Breast epithelium (tissue), 4 donors: ENCODE measurements around the gene PWWP2B. TPM values are rescaled to one million over a fixed set of nuclear protein-coding genes. Genes with fewer than 3 reads are reported as not detected.
A peak's percentile ranks its signal among the peaks of the same experiment; 100 is the strongest.

Source experiments
- DNase-seq, 2 donors: peaks; one replicate each; pipeline ENCODE4 v3.0.0-alpha.2; 2019; ENCODE audit warnings: low spot score in 2 of 2
- H3K27ac ChIP-seq, 2 donors: fragments of 200-600 bp; sonication (generic) in 1 of 2; one replicate each; pipeline ENCODE4 v1.5.1; 2016 to 2019; ENCODE audit warnings: mild to moderate bottlenecking in 1 of 2
- H3K27me3 ChIP-seq, 2 donors: fragments of 200-600 bp; sonication (generic) in 1 of 2; one replicate each; pipeline versions ENCODE4 v1.5.1 to v1.6.0; 2017 to 2019; ENCODE audit warnings: control low read depth in 1 of 2, mild to moderate bottlenecking in 1 of 2
- H3K36me3 ChIP-seq: fragments of 200-600 bp; one replicate; pipeline ENCODE4 v1.5.1; 2019
- H3K4me1 ChIP-seq, 2 donors: fragments of 200-600 bp; sonication (generic); one replicate each; pipeline ENCODE4 v1.5.1; 2016 to 2019; ENCODE audit warnings: control low read depth in 1 of 2
- H3K4me3 ChIP-seq, 3 donors: fragments of 200-600 bp; sonication (generic); 1 replicate in 2 of 3; 2 replicates in 1 of 3; pipeline ENCODE4 v1.5.1; 2016 to 2019; ENCODE audit warnings: mild to moderate bottlenecking in 3 of 3, moderate library complexity in 2 of 3
- H3K9me3 ChIP-seq, 2 donors: fragments of 200-600 bp; sonication (generic) in 1 of 2; one replicate each; pipeline ENCODE4 v1.5.1; 2016 to 2019; ENCODE audit warnings: control low read depth in 1 of 2
- CTCF ChIP-seq, 3 donors: fragments of 450-650 bp; IDR thresholded peaks; one replicate each; pipeline ENCODE4 v1.5.1; 2016 to 2017; ENCODE audit warnings: antibody characterized with exemption in 3 of 3, mild to moderate bottlenecking in 3 of 3, moderate library complexity in 3 of 3
- POLR2A ChIP-seq: fragments of 450-650 bp; IDR thresholded peaks from one replicate; pipeline ENCODE4 v1.6.1; 2016; ENCODE audit warnings: antibody characterized with exemption, mild to moderate bottlenecking, moderate library complexity
- POLR2AphosphoS5 ChIP-seq, 3 donors: sonication (generic); formaldehyde crosslinking; IDR thresholded peaks; one replicate each; pipeline ENCODE4 v1.6.1; 2017; ENCODE audit warnings: antibody characterized with exemption in 3 of 3
- intact Hi-C: fragments of 100-400 bp; cut with DNase I; formaldehyde crosslinking; loops from one replicate; pipeline ENCODE4 v1.15.1; 2023; ENCODE audit warnings: low total_unique reads
- total RNA-seq, 3 donors: library from RNA; depleted of rRNA; stranded (reverse); fragments of >200 nt; gene quantifications; one replicate each; pipeline ENCODE4 v1.1.0, GENCODE V29; 2016

The PWWP2B gene
- total RNA-seq, 3 donors from 2014 or later, result 10.7 to 15.5 (median 13.4) TPM

DNA sequence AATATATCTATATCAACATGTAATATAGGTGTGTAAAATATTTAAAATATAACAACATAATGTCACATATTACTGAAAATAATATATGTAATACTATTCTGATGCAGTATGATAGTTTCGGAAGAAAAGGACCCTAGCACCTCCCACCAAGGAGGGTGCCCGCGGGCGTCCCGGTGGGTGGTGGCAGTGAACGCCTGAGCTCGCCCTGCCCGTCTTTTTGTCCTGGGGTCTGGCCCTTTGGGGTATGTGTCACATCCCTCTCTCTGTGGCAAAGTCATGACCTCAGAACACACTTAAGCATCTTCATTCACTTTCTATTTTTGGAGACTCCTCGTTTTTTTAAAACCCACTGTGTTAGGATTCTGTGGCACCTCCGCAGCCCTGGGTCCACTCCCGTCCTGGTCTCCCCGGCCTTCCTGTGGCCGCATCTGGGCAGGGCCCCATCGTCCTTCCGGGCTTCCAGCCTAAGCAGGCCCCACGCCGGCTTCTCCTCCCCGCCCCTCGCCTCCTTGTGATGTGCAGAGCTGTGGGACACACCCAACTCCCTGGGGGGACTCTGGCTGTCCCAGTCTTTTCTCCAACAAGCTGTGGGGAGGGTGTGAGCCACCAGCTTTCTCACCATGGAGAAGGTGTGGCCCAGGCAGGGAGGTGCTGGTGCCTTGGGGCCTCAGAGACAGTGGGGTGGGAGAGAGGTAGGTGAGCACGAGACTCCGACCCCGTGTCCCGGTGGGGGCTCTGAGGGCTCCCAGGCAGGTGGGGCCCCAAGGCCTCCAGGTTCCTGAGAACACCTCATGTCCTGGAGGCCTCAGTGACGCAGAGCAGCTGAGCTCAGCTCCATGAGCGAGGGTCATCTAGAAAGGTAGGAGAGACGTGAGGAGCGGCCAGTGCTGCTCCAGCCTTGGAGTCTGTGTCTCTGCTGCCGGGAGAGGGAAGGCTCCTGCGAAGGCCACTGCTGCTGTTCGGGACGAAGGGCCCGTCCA is 16.5 kb downstream of the PWWP2B start:
- no peak for DNase-seq
- no peak overlapping the region for H3K4me3 ChIP-seq
- TF ChIP-seq POLR2AphosphoS5 (IDR thresholded peaks at IDR 0.05) (no peak), CTCF (IDR thresholded peaks at IDR 0.05) (no peak), POLR2A (no peak)
- peaks cover 2 to 40% of the 10 kb centered on the region in 2 donors for H3K4me1 ChIP-seq
- H3K27ac ChIP-seq, result peak overlapping the region; percentile 71 to 97
- no peaks in the 10 kb centered on the region for H3K27me3 ChIP-seq
- intact Hi-C loops, result no loop called here
- H3K36me3 ChIP-seq, result no peaks in the 10 kb centered on the region
- no peaks in the 10 kb centered on the region for H3K9me3 ChIP-seq

GRCh38 chr10:132414402-132415016 is 17.5 kb downstream of the PWWP2B start:
- intact Hi-C loops, result no loop called here
- Histone ChIP-seq H3K4me1 (peaks cover 2 to 41% of the 10 kb centered on the region in 2 donors), H3K36me3 (no peaks in the 10 kb centered on the region), H3K27me3 (no peaks in the 10 kb centered on the region), H3K4me3 (no peak overlapping the region), H3K27ac (peak overlapping the region; percentile 29 to 71), H3K9me3 (no peaks in the 10 kb centered on the region)
- TF ChIP-seq CTCF (IDR thresholded peaks at IDR 0.05) (no peak), POLR2AphosphoS5 (IDR thresholded peaks at IDR 0.05) (no peak), POLR2A (no peak)
- DNase-seq, result no peak

DNA sequence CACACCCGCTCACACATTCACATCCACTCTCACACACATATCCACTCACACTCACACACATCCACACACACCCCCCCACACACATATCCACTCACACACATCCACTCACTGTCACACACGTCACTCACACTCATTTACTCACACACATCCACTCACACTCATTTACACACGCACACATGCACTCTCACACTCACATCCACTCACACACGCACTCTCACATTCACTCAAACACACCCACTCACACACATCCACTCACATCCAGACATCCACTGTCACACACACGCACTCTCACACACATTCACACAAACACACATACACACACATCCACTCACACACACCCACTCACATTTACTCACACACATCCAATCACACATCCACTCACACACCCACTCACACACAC is 18.3 kb downstream of the PWWP2B start:
- no peak for TF ChIP-seq POLR2AphosphoS5 (IDR thresholded peaks at IDR 0.05)
- TF ChIP-seq CTCF (IDR thresholded peaks at IDR 0.05), result no peak
- TF ChIP-seq POLR2A, result no peak
- no peaks in the 10 kb centered on the region for H3K27me3 ChIP-seq
- H3K9me3 ChIP-seq, result no peaks in the 10 kb centered on the region
- no peaks in the 10 kb centered on the region for H3K36me3 ChIP-seq
- DNase-seq, result no peak
- no peak overlapping the region for H3K4me3 ChIP-seq
- H3K4me1 ChIP-seq, result peaks cover 2 to 37% of the 10 kb centered on the region in 2 donors
- intact Hi-C loops, result no loop called here
- peak overlapping the region in 1 of 2 donors; percentile 29 for H3K27ac ChIP-seq

- Histone ChIP-seq H3K4me3 (no peak overlapping the region), H3K36me3 (no peaks in the 10 kb centered on the region), H3K27me3 (no peaks in the 10 kb centered on the region), H3K9me3 (no peaks in the 10 kb centered on the region), H3K4me1 (peaks cover 2 to 37% of the 10 kb centered on the region in 2 donors), H3K27ac (no peak overlapping the region)
- TF ChIP-seq POLR2AphosphoS5 (IDR thresholded peaks at IDR 0.05) (no peak), CTCF (IDR thresholded peaks at IDR 0.05) (no peak), POLR2A (no peak)
- DNase-seq, result no peak
- intact Hi-C loops, result no loop called here
Observed at GRCh38 chr10:132415956-132416355, 19.0 kb downstream of the PWWP2B start.
